DOHH2 (cell line): ENCODE measurements around the gene EPS15.

Experiments
- H3F3A ChIP-seq: fragments of 200-600 bp; sonication (generic), shearing (Covaris generic); 2 replicates; pipeline ENCODE4 v1.6.0; 2016; ENCODE audit warnings: antibody characterized with exemption, mild to moderate bottlenecking; ENCODE audit not compliant: control insufficient read depth, insufficient read depth
- H3K27ac ChIP-seq: fragments of 200-600 bp; sonication (generic); 2 replicates; pipeline ENCODE4 v1.5.1; 2014; ENCODE audit warnings: low read depth, mild to moderate bottlenecking, low read length, moderate library complexity
- H3K27me3 ChIP-seq: fragments of 200-600 bp; sonication (generic); 2 replicates; pipeline ENCODE4 v1.6.1; 2014; ENCODE audit warnings: mild to moderate bottlenecking, low read length, mixed read lengths; ENCODE audit not compliant: control insufficient read depth
- H3K36me3 ChIP-seq: fragments of 200-600 bp; sonication (generic); 2 replicates; pipeline ENCODE4 v1.6.1; 2014; ENCODE audit warnings: mild to moderate bottlenecking, low read length, moderate library complexity, mixed read lengths; ENCODE audit not compliant: control insufficient read depth
- H3K4me1 ChIP-seq: fragments of 200-600 bp; sonication (generic); 2 replicates; pipeline ENCODE4 v1.6.1; 2014; ENCODE audit warnings: mild to moderate bottlenecking, low read length, mixed read lengths; ENCODE audit not compliant: control insufficient read depth
- H3K4me2 ChIP-seq: fragments of 200-600 bp; sonication (generic); 2 replicates; pipeline ENCODE4 v1.6.0; 2014; ENCODE audit warnings: mild to moderate bottlenecking, low read length, moderate library complexity
- H3K4me3 ChIP-seq: fragments of 200-600 bp; sonication (generic); 2 replicates; pipeline ENCODE4 v1.5.1; 2014; ENCODE audit warnings: mild to moderate bottlenecking, low read length, mixed read lengths
- H3K79me2 ChIP-seq: fragments of 200-600 bp; sonication (generic); 2 replicates; pipeline ENCODE4 v1.6.1; 2014; ENCODE audit warnings: mild to moderate bottlenecking, low read length, mixed read lengths; ENCODE audit not compliant: control insufficient read depth
- H3K9me2 ChIP-seq: fragments of 200-600 bp; sonication (generic); replicated peaks from 2 replicates; pipeline ENCODE4 v1.6.1; 2014; ENCODE audit warnings: mild to moderate bottlenecking, low read length, mixed read lengths; ENCODE audit not compliant: control insufficient read depth
- H3K9me3 ChIP-seq: fragments of 200-600 bp; sonication (generic); 2 replicates; pipeline ENCODE4 v1.6.1; 2014; ENCODE audit warnings: antibody characterized with exemption, low read length, mixed read lengths; ENCODE audit not compliant: control insufficient read depth, insufficient read depth
- H4K20me1 ChIP-seq: fragments of 200-600 bp; sonication (generic); 2 replicates; pipeline ENCODE4 v1.6.0; 2014; ENCODE audit warnings: low read depth, mild to moderate bottlenecking, antibody characterized with exemption, low read length, moderate library complexity; ENCODE audit not compliant: control insufficient read depth, insufficient read depth
- CTCF ChIP-seq: fragments of 200-600 bp; sonication (generic); IDR thresholded peaks from one replicate; pipeline ENCODE4 v1.5.1; 2014; ENCODE audit warnings: antibody characterized with exemption, mild to moderate bottlenecking, low read depth, low read length; ENCODE audit not compliant: poor library complexity, severe bottlenecking
- EZH2phosphoT487 ChIP-seq: fragments of 200-600 bp; sonication (generic); IDR thresholded peaks from 2 replicates; pipeline ENCODE4 v1.6.1; 2017; ENCODE audit warnings: borderline replicate concordance, mild to moderate bottlenecking, antibody characterized with exemption, low read length, moderate library complexity, mixed read lengths

EPS15 gene

GRCh38 chr1:51373898-51374297, 145.2 kb downstream of the EPS15 start:
- no peaks in the 10 kb centered on the region for H3K79me2 ChIP-seq
- H3K4me3 ChIP-seq, result no peak overlapping the region
- no peaks in the 10 kb centered on the region for H4K20me1 ChIP-seq
- H3K27ac ChIP-seq, result no peak overlapping the region
- H3K4me2 ChIP-seq, result no peak overlapping the region
- no peaks in the 10 kb centered on the region for H3F3A ChIP-seq
- H3K9me3 ChIP-seq, result no peaks in the 10 kb centered on the region
- no peaks in the 10 kb centered on the region for H3K27me3 ChIP-seq
- H3K4me1 ChIP-seq, result no peaks in the 10 kb centered on the region
- peaks cover 51% of the 10 kb centered on the region for H3K36me3 ChIP-seq
- TF ChIP-seq EZH2phosphoT487 (no peak), CTCF (no peak)
- no peaks in the 10 kb centered on the region for H3K9me2 ChIP-seq

- no peak for TF ChIP-seq EZH2phosphoT487
- TF ChIP-seq CTCF, result no peak
- peaks cover 45% of the 10 kb centered on the region for H3K36me3 ChIP-seq
Measured at GRCh38 chr1:51372561-51372960, 146.5 kb downstream of the EPS15 start.

GRCh38 chr1:51369171-51369570, 149.9 kb downstream of the EPS15 start:
- no peaks in the 10 kb centered on the region for H3K9me2 ChIP-seq
- no peak overlapping the region for H3K4me2 ChIP-seq
- H3K36me3 ChIP-seq, result peaks cover 52% of the 10 kb centered on the region
- H3F3A ChIP-seq, result no peaks in the 10 kb centered on the region
- no peaks in the 10 kb centered on the region for H3K27me3 ChIP-seq
- no peaks in the 10 kb centered on the region for H3K79me2 ChIP-seq
- H3K27ac ChIP-seq, result no peak overlapping the region
- no peaks in the 10 kb centered on the region for H3K4me1 ChIP-seq
- H4K20me1 ChIP-seq, result no peaks in the 10 kb centered on the region
- no peaks in the 10 kb centered on the region for H3K9me3 ChIP-seq
- H3K4me3 ChIP-seq, result no peak overlapping the region
- TF ChIP-seq EZH2phosphoT487, result no peak
- no peak for TF ChIP-seq CTCF

More at GRCh38 chr1:51372561-51372960, 146.5 kb downstream of the EPS15 start:
- no peak overlapping the region for H3K27ac ChIP-seq
- H3F3A ChIP-seq, result no peaks in the 10 kb centered on the region
- no peaks in the 10 kb centered on the region for H3K27me3 ChIP-seq
- H3K79me2 ChIP-seq, result no peaks in the 10 kb centered on the region
- no peaks in the 10 kb centered on the region for H3K9me3 ChIP-seq
- no peaks in the 10 kb centered on the region for H3K9me2 ChIP-seq
- no peaks in the 10 kb centered on the region for H4K20me1 ChIP-seq
- no peak overlapping the region for H3K4me3 ChIP-seq
- no peak overlapping the region for H3K4me2 ChIP-seq
- H3K4me1 ChIP-seq, result no peaks in the 10 kb centered on the region

GRCh38 chr1:51365774-51366173, 153.3 kb downstream of the EPS15 start:
- H3K9me3 ChIP-seq, result no peaks in the 10 kb centered on the region
- no peak overlapping the region for H3K4me3 ChIP-seq
- no peak overlapping the region for H3K27ac ChIP-seq
- H3K4me2 ChIP-seq, result no peak overlapping the region
- no peaks in the 10 kb centered on the region for H3K9me2 ChIP-seq
- H3K79me2 ChIP-seq, result no peaks in the 10 kb centered on the region
- peaks cover 59% of the 10 kb centered on the region for H3K36me3 ChIP-seq
- TF ChIP-seq CTCF (no peak), EZH2phosphoT487 (no peak)
- H3F3A ChIP-seq, result no peaks in the 10 kb centered on the region
- H4K20me1 ChIP-seq, result no peaks in the 10 kb centered on the region
- no peaks in the 10 kb centered on the region for H3K4me1 ChIP-seq
- H3K27me3 ChIP-seq, result no peaks in the 10 kb centered on the region
